ENCODE measurements around the gene MUC20.
"Not testable (repeated sequence)": the region's sequence is repeated elsewhere in the genome, so short reads cannot be mapped to it uniquely, and the experiment has no call there.

MUC20 gene

GRCh38 chr3:195769551-195769950 lies 48.8 kb downstream of the MUC20 start:
- WGBS = 94% methylated on average over 10 of the region's 10 CpGs
- H3K27me3 ChIP-seq (ENCODE audit: insufficient read depth, low read length) = no peaks in the 10 kb centered on the region

GRCh38 chr3:195770081-195770840 lies 49.5 kb downstream of the MUC20 start:
- Histone ChIP-seq H3K27ac (ENCODE audit: low read depth, low read length) (no peak overlapping the region), H3K9ac (ENCODE audit: low read depth, low read length) (no peak overlapping the region), H3K4me3 (ENCODE audit: low read length) (no peak overlapping the region), H3K36me3 (ENCODE audit: insufficient read depth, low read length) (no peaks in the 10 kb centered on the region), H3K27me3 (ENCODE audit: insufficient read depth, low read length) (no peaks in the 10 kb centered on the region), H3K9me3 (ENCODE audit: insufficient read depth, low read depth, low read length) (no peaks in the 10 kb centered on the region), H3K4me1 (ENCODE audit: insufficient read depth, low read length) (no peaks in the 10 kb centered on the region)
- 92% methylated on average over 16 of the region's 16 CpGs for WGBS

More at GRCh38 chr3:195769551-195769950, 48.8 kb downstream of the MUC20 start:
- H3K36me3 ChIP-seq (ENCODE audit: insufficient read depth, low read length) = no peaks in the 10 kb centered on the region
- H3K4me3 ChIP-seq (ENCODE audit: low read length) = no peak overlapping the region
- no peak overlapping the region for H3K9ac ChIP-seq (ENCODE audit: low read depth, low read length)
- no peaks in the 10 kb centered on the region for H3K9me3 ChIP-seq (ENCODE audit: insufficient read depth, low read depth, low read length)
- H3K27ac ChIP-seq (ENCODE audit: low read depth, low read length) = no peak overlapping the region
- no peaks in the 10 kb centered on the region for H3K4me1 ChIP-seq (ENCODE audit: insufficient read depth, low read length)

GRCh38 chr3:195770841-195771645 lies 50.3 kb downstream of the MUC20 start:
- H3K4me3 ChIP-seq (ENCODE audit: low read length); H3K27ac ChIP-seq (ENCODE audit: low read depth, low read length); H3K4me1 ChIP-seq (ENCODE audit: insufficient read depth, low read length); H3K9me3 ChIP-seq (ENCODE audit: insufficient read depth, low read depth, low read length); H3K9ac ChIP-seq (ENCODE audit: low read depth, low read length); H3K27me3 ChIP-seq (ENCODE audit: insufficient read depth, low read length); H3K36me3 ChIP-seq (ENCODE audit: insufficient read depth, low read length): not testable (repeated sequence)
- 94% methylated on average over 13 of the region's 28 CpGs for WGBS

- no peak overlapping the region for H3K27ac ChIP-seq (ENCODE audit: low read depth, low read length)
- no peaks in the 10 kb centered on the region for H3K9me3 ChIP-seq (ENCODE audit: insufficient read depth, low read depth, low read length)
- H3K4me1 ChIP-seq (ENCODE audit: insufficient read depth, low read length) = no peaks in the 10 kb centered on the region
- WGBS = 89% methylated on average over 14 of the region's 14 CpGs
- no peak overlapping the region for H3K9ac ChIP-seq (ENCODE audit: low read depth, low read length)
- H3K27me3 ChIP-seq (ENCODE audit: insufficient read depth, low read length) = no peaks in the 10 kb centered on the region
- no peak overlapping the region for H3K4me3 ChIP-seq (ENCODE audit: low read length)
- H3K36me3 ChIP-seq (ENCODE audit: insufficient read depth, low read length) = no peaks in the 10 kb centered on the region
These were observed 51.0 kb downstream of the MUC20 start for GRCh38 chr3:195771646-195772300.

DNA sequence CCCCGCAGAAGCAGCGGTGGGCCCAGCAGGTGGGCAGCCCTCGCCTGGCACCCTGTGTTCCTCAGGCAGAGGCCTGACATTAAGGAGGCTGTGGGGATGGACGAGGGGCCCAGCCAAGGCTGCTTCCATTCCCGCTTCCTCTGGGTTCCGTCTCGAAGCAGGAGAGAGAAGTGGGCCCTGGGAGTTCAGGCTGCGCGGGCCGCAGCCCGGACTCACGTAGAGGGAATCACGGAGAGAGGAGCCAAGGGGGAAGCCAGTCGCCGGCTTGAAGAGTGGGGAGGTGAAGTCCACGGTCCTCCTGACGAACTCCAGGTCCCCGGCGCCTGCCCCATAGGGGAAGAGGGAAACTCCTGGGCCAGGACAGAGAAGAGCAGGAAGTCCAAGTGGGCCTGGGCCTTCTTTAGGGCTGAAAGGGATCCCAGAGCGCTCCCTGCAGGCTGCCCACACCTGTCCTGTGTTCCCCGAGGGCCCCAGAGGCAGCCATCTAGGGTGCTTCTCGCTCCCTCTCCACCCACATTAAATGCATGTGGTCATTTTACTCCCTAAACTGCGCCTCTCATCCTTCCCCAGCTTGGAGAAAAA lies 53.3 kb downstream of the MUC20 start:
- Histone ChIP-seq H3K9me3 (ENCODE audit: insufficient read depth, low read depth, low read length) (no peaks in the 10 kb centered on the region), H3K4me1 (ENCODE audit: insufficient read depth, low read length) (no peaks in the 10 kb centered on the region), H3K9ac (ENCODE audit: low read depth, low read length) (no peak overlapping the region), H3K27ac (ENCODE audit: low read depth, low read length) (no peak overlapping the region), H3K36me3 (ENCODE audit: insufficient read depth, low read length) (no peaks in the 10 kb centered on the region), H3K27me3 (ENCODE audit: insufficient read depth, low read length) (no peaks in the 10 kb centered on the region), H3K4me3 (ENCODE audit: low read length) (no peak overlapping the region)
- WGBS = 92% methylated on average over 23 of the region's 23 CpGs

- Histone ChIP-seq H3K9ac (ENCODE audit: low read depth, low read length) (no peak overlapping the region), H3K4me1 (ENCODE audit: insufficient read depth, low read length) (no peaks in the 10 kb centered on the region), H3K27me3 (ENCODE audit: insufficient read depth, low read length) (no peaks in the 10 kb centered on the region), H3K4me3 (ENCODE audit: low read length) (no peak overlapping the region), H3K9me3 (ENCODE audit: insufficient read depth, low read depth, low read length) (no peaks in the 10 kb centered on the region), H3K36me3 (ENCODE audit: insufficient read depth, low read length) (no peaks in the 10 kb centered on the region), H3K27ac (ENCODE audit: low read depth, low read length) (no peak overlapping the region)
- 49% methylated on average over 13 of the region's 13 CpGs for WGBS
These were observed 54.1 kb downstream of the MUC20 start for GRCh38 chr3:195774917-195775316.

DNA sequence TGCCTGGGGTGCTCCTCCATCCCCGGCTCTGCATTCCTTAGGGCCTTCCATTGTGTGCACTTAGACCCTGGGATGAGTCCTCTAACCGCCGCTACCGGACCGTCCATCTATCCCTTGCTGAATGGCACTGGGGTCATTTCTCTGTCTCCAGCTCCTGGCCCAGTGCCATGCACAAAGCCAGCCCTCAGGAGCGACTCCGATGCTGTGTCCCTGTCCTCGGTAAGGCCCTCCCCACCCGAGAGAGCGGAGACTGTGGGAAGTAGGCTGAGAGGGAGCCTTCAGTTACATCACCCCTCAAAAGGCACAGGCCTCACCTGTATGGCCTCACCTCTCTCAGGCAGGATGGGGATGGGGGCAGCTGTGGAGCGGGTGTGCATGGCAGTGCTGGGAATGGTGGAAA lies 57.2 kb downstream of the MUC20 start:
- no peaks in the 10 kb centered on the region for H3K4me1 ChIP-seq (ENCODE audit: insufficient read depth, low read length)
- no peak overlapping the region for H3K9ac ChIP-seq (ENCODE audit: low read depth, low read length)
- no peaks in the 10 kb centered on the region for H3K36me3 ChIP-seq (ENCODE audit: insufficient read depth, low read length)
- no peaks in the 10 kb centered on the region for H3K27me3 ChIP-seq (ENCODE audit: insufficient read depth, low read length)
- WGBS = 85% methylated on average over 11 of the region's 11 CpGs
- H3K9me3 ChIP-seq (ENCODE audit: insufficient read depth, low read depth, low read length) = no peaks in the 10 kb centered on the region
- H3K4me3 ChIP-seq (ENCODE audit: low read length) = no peak overlapping the region
- no peak overlapping the region for H3K27ac ChIP-seq (ENCODE audit: low read depth, low read length)

DNA sequence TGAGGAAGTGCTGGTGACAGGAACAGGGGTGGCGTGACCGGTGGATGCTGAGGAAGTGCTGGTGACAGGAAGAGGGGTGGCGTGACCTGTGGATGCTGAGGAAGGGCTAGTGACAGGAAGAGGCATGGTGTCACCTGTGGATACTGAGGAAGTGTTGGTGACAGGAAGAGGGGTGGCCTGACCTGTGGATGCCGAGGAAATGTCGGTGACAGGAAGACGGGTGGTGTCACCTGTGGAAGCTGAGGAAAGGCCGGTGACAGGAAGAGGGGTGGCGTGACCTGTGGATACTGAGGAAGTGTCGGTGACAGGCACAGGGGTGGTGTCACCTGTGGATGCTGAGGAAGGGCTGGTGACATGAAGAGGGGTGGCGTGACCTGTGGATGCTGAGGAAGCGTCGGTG lies 60.5 kb downstream of the MUC20 start:
- 93% methylated on average over 9 of the region's 12 CpGs for WGBS
- H3K4me3 ChIP-seq (ENCODE audit: low read length); H3K36me3 ChIP-seq (ENCODE audit: insufficient read depth, low read length); H3K9me3 ChIP-seq (ENCODE audit: insufficient read depth, low read depth, low read length); H3K27me3 ChIP-seq (ENCODE audit: insufficient read depth, low read length); H3K9ac ChIP-seq (ENCODE audit: low read depth, low read length); H3K4me1 ChIP-seq (ENCODE audit: insufficient read depth, low read length); H3K27ac ChIP-seq (ENCODE audit: low read depth, low read length): not testable (repeated sequence)

Data from HUES64 (cell line).